ENCODE data around the gene SEMA5A. TPM values are rescaled to one million over a fixed set of nuclear protein-coding genes. Genes with fewer than 3 reads are reported as not detected.

Gene SEMA5A
- total RNA-seq, 4 donors from 2014 or later: 2.6 to 36.5 (median 4.7) TPM

GRCh38 chr5:9316041-9316440, 229.8 kb downstream of the SEMA5A start:
- TF ChIP-seq CTCF (IDR thresholded peaks at IDR 0.05; ENCODE audit: low read depth): no peak

- TF ChIP-seq CTCF (IDR thresholded peaks at IDR 0.05; ENCODE audit: low read depth): no peak
Observed at GRCh38 chr5:9314558-9314957, 231.3 kb downstream of the SEMA5A start.

- no peak for TF ChIP-seq CTCF (IDR thresholded peaks at IDR 0.05; ENCODE audit: low read depth)
Observed at GRCh38 chr5:9313751-9314150, 232.1 kb downstream of the SEMA5A start.

GRCh38 chr5:9307150-9307549, 238.7 kb downstream of the SEMA5A start:
- TF ChIP-seq CTCF (IDR thresholded peaks at IDR 0.05; ENCODE audit: low read depth): no peak

DNA sequence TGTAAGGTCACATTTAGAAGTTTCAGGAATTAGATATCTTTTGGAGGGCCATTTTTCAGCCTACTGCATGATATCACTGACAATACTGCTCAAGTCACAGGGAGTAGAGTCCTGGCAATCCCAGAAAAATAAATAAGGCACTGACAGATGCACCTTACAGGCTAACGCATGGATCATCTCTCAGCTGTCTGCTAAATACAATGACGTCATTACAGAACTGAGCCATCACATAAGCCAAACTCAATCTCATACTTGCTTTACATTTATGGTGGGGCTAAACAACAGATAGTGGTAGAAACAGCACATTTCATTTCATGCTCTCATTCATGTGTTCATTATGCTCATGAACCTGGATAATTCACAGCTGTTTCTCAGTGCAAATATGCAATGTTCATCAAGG, 243.7 kb downstream of the SEMA5A start:
- no peak for TF ChIP-seq CTCF (IDR thresholded peaks at IDR 0.05; ENCODE audit: low read depth)

DNA sequence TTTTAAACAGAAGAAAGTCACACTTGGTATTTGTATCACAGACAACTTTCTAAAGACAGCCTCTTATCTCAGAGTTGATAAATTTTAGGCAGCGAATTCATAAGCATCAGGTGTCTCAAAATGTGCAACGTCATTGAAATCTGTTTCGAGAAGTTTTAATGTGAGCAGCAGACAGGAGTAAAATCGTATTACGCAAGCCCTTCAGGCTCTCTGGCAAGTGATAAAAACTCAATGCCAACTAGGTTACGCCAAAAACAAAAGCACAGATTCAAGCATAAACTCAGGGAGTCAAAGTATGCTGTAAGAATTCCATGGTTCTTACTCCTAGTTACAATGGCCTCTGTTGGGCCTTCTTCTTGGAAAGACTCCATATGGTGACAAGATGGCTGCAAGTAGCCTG, 244.7 kb downstream of the SEMA5A start:
- no peak for TF ChIP-seq CTCF (IDR thresholded peaks at IDR 0.05; ENCODE audit: low read depth)

- no peak for TF ChIP-seq CTCF (IDR thresholded peaks at IDR 0.05; ENCODE audit: low read depth)
Observed at GRCh38 chr5:9297134-9297533, 248.7 kb downstream of the SEMA5A start.

DNA sequence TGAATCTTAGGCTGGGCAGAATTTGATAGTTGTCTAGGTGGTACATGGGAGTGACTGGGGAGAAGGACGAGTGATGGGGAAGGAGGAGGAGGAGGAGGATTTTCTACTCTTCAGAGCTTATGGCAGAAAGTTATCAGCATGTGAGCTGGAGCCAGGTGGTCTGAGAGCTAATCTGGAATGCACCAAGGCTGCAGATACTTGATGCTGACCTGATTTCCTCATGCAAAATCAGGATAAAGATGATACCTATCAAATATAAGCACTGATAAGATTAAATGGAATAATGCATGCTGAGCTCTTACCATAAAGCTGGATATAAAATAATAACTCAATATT, 250.4 kb downstream of the SEMA5A start:
- no peak for TF ChIP-seq CTCF (IDR thresholded peaks at IDR 0.05; ENCODE audit: low read depth)
